Head of caudate nucleus (tissue), 42 donors: ENCODE data around the gene PDIA6.
"Not testable (repeated sequence)": the region's sequence is repeated elsewhere in the genome, so short reads cannot be mapped to it uniquely, and the experiment has no call there.

Experiments
- DNase-seq, 42 donors: peaks; one replicate each; pipeline versions ENCODE4 v3.0.0 to v3.0.0-alpha.2; 2020 to 2021; ENCODE audit warnings: mixed read lengths in 7 of 42
- intact Hi-C: fragments of 100-400 bp; cut with DNase I; formaldehyde crosslinking; loops from one replicate; pipeline ENCODE4 v1.15.0; 2022

PDIA6 gene

GRCh38 chr2:10790228-10790973, 22.2 kb downstream of the PDIA6 start:
- intact Hi-C loops, result no loop called here
- peak in 1 of 42 donors; percentile 2 for DNase-seq

GRCh38 chr2:10788855-10789254, 23.7 kb downstream of the PDIA6 start:
- intact Hi-C loops, result no loop called here
- DNase-seq, result peak in 1 of 42 donors; percentile 4

GRCh38 chr2:10787176-10787968, 25.2 kb downstream of the PDIA6 start:
- peak in 3 of 42 donors; percentile 15 to 52 (median 29) for DNase-seq
- intact Hi-C loops, result no loop called here

- peak in 5 of 42 donors; percentile 20 to 54 (median 34) for DNase-seq
- intact Hi-C loops, result no loop called here
Measured at GRCh38 chr2:10786240-10786982, 26.2 kb downstream of the PDIA6 start.

GRCh38 chr2:10785260-10785659, 27.3 kb downstream of the PDIA6 start:
- intact Hi-C loops, result no loop called here

GRCh38 chr2:10784719-10785118, 27.9 kb downstream of the PDIA6 start:
- intact Hi-C loops, result no loop called here
- peak in 3 of 42 donors; percentile 8 to 20 (median 11) for DNase-seq

More at GRCh38 chr2:10785260-10785659, 27.3 kb downstream of the PDIA6 start:
- peak in 1 of 42 donors; percentile 2 for DNase-seq

GRCh38 chr2:10783421-10783820, 29.2 kb downstream of the PDIA6 start:
- intact Hi-C loops, result no loop called here
- no peak for DNase-seq

- intact Hi-C loops, result no loop called here
- DNase-seq, result peak in 3 of 42 donors; percentile 6 to 16 (median 14)
Measured at GRCh38 chr2:10781746-10782145, 30.8 kb downstream of the PDIA6 start.

- intact Hi-C loops, result not testable (repeated sequence)
- DNase-seq, result peak in 4 of 42 donors; percentile 3 to 23 (median 16)
Measured at GRCh38 chr2:10780821-10781220, 31.8 kb downstream of the PDIA6 start.

- intact Hi-C loops, result no loop called here
- peak in 5 of 42 donors; percentile 5 to 26 (median 8) for DNase-seq
Measured at GRCh38 chr2:10780491-10780820, 32.1 kb downstream of the PDIA6 start.

- intact Hi-C loops, result no loop called here
- DNase-seq, result peak in 5 of 42 donors; percentile 0 to 22 (median 6)
Measured at GRCh38 chr2:10779776-10780490, 32.7 kb downstream of the PDIA6 start.

GRCh38 chr2:10778724-10779115, 33.9 kb downstream of the PDIA6 start:
- DNase-seq, result peak in 3 of 42 donors; percentile 10 to 24 (median 19)
- intact Hi-C loops, result no loop called here

- intact Hi-C loops, result no loop called here
- DNase-seq, result peak in 5 of 42 donors; percentile 12 to 37 (median 25)
Measured at GRCh38 chr2:10777842-10778723, 34.5 kb downstream of the PDIA6 start.

- intact Hi-C loops, result no loop called here
- DNase-seq, result peak in 5 of 42 donors; percentile 8 to 23 (median 20)
Measured at GRCh38 chr2:10777111-10777841, 35.3 kb downstream of the PDIA6 start.

GRCh38 chr2:10776231-10776977, 36.2 kb downstream of the PDIA6 start:
- peak in 5 of 42 donors; percentile 14 to 33 (median 24) for DNase-seq
- intact Hi-C loops, result no loop called here

- DNase-seq, result peak in 5 of 42 donors; percentile 15 to 34 (median 24)
- intact Hi-C loops, result no loop called here
Measured at GRCh38 chr2:10775831-10776230, 36.8 kb downstream of the PDIA6 start.
